ENCODE measurements around the gene USP53. TPM values are rescaled to one million over a fixed set of nuclear protein-coding genes. Genes with fewer than 3 reads are reported as not detected.
"Not testable (repeated sequence)": the region's sequence is repeated elsewhere in the genome, so short reads cannot be mapped to it uniquely, and the experiment has no call there.

Gene USP53
- total and polyA plus RNA-seq, 2 experiments from 2014 or later: 28.4 to 39.9 TPM

GRCh38 chr4:119328695-119329094, 116.2 kb downstream of the USP53 start:
- WGBS (ENCODE audit: low lambda C conversion rate, missing lambda C conversion rate): 84% methylated on average over 2 of the region's 2 CpGs
- H3K27me3 ChIP-seq: no peaks in the 10 kb centered on the region
- H3K36me3 ChIP-seq (replicated peaks; ENCODE audit: insufficient read depth, low read depth): no peaks in the 10 kb centered on the region
- no peaks in the 10 kb centered on the region for H3K9me2 ChIP-seq (replicated peaks; ENCODE audit: insufficient read depth)
- H3K9me3 ChIP-seq (ENCODE audit: low read depth): no peaks in the 10 kb centered on the region
- no peak overlapping the region for H2AFZ ChIP-seq
- no peaks in the 10 kb centered on the region for H3K79me2 ChIP-seq
- no peak overlapping the region for H3K4me2 ChIP-seq
- H4K20me1 ChIP-seq (ENCODE audit: insufficient read depth, poor library complexity, severe bottlenecking): no peaks in the 10 kb centered on the region
- TF ChIP-seq EZH2 (IDR thresholded peaks at IDR 0.05; ENCODE audit: borderline replicate concordance) (no peak), EZH2phosphoT487 (IDR thresholded peaks at IDR 0.05; ENCODE audit: low read depth, severe bottlenecking, unreplicated experiment) (no peak), CTCF (IDR thresholded peaks at IDR 0.05; ENCODE audit: poor library complexity) (no peak)
- no peak overlapping the region for H3K4me3 ChIP-seq
- no peak for DNase-seq (ENCODE audit: low spot score)
- no peak overlapping the region for H3K27ac ChIP-seq
- H3K4me1 ChIP-seq (ENCODE audit: insufficient read depth): no peaks in the 10 kb centered on the region

GRCh38 chr4:119329835-119330620, 117.5 kb downstream of the USP53 start:
- Histone ChIP-seq H3K4me3 (no peak overlapping the region), H3K4me2 (no peak overlapping the region), H3K4me1 (ENCODE audit: insufficient read depth) (no peaks in the 10 kb centered on the region), H3K9me3 (ENCODE audit: low read depth) (no peaks in the 10 kb centered on the region), H3K9me2 (replicated peaks; ENCODE audit: insufficient read depth) (no peaks in the 10 kb centered on the region), H3K27me3 (no peaks in the 10 kb centered on the region), H3K27ac (no peak overlapping the region), H3K79me2 (no peaks in the 10 kb centered on the region), H3K36me3 (replicated peaks; ENCODE audit: insufficient read depth, low read depth) (no peaks in the 10 kb centered on the region), H2AFZ (no peak overlapping the region), H4K20me1 (ENCODE audit: insufficient read depth, poor library complexity, severe bottlenecking) (no peaks in the 10 kb centered on the region)
- WGBS (ENCODE audit: low lambda C conversion rate, missing lambda C conversion rate): 46% methylated on average over 2 of the region's 2 CpGs
- TF ChIP-seq EZH2 (IDR thresholded peaks at IDR 0.05; ENCODE audit: borderline replicate concordance) (no peak), CTCF (IDR thresholded peaks at IDR 0.05; ENCODE audit: poor library complexity) (no peak), EZH2phosphoT487 (IDR thresholded peaks at IDR 0.05; ENCODE audit: low read depth, severe bottlenecking, unreplicated experiment) (no peak)
- DNase-seq (ENCODE audit: low spot score): no peak

- not testable (repeated sequence) for H3K27ac ChIP-seq; H3K27me3 ChIP-seq; H3K79me2 ChIP-seq; H3K4me2 ChIP-seq; DNase-seq (ENCODE audit: low spot score); H3K4me3 ChIP-seq; H4K20me1 ChIP-seq (ENCODE audit: insufficient read depth, poor library complexity, severe bottlenecking); H3K9me2 ChIP-seq (replicated peaks; ENCODE audit: insufficient read depth); H3K4me1 ChIP-seq (ENCODE audit: insufficient read depth); H3K9me3 ChIP-seq (ENCODE audit: low read depth); H3K36me3 ChIP-seq (replicated peaks; ENCODE audit: insufficient read depth, low read depth); H2AFZ ChIP-seq
- WGBS (ENCODE audit: low lambda C conversion rate, missing lambda C conversion rate): 90% methylated on average over 4 of the region's 4 CpGs
Measured at GRCh38 chr4:119336332-119336979, 123.9 kb downstream of the USP53 start.

DNA sequence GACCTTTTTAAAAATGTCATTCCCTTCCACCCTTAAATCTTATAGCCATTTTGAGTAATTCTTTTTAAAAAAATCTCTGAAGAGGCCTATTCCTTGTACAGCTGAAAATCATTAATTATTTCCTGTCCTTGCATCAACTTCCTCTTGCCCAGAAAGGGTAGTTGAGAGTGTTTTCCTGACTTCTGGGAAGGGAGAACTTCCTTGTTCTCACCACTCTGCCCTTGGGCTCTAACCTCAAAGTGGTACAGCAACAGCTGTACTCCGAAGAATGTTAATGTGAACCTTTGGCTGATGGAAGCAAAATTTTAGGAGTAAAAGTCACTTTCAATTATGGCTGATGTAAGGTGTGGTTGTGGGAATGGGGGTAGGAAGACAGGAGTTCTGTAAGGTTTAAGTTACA, 124.5 kb downstream of the USP53 start:
- no peak for TF ChIP-seq EZH2phosphoT487 (IDR thresholded peaks at IDR 0.05; ENCODE audit: low read depth, severe bottlenecking, unreplicated experiment)
- TF ChIP-seq EZH2 (IDR thresholded peaks at IDR 0.05; ENCODE audit: borderline replicate concordance): no peak
- no peak for TF ChIP-seq CTCF (IDR thresholded peaks at IDR 0.05; ENCODE audit: poor library complexity)
- H3K4me2 ChIP-seq: no peak overlapping the region
- DNase-seq (ENCODE audit: low spot score): no peak
- no peak overlapping the region for H3K4me3 ChIP-seq
- H3K27me3 ChIP-seq: no peaks in the 10 kb centered on the region
- no peaks in the 10 kb centered on the region for H3K4me1 ChIP-seq (ENCODE audit: insufficient read depth)
- no peak overlapping the region for H3K27ac ChIP-seq
- no peaks in the 10 kb centered on the region for H3K9me3 ChIP-seq (ENCODE audit: low read depth)
- no peaks in the 10 kb centered on the region for H3K36me3 ChIP-seq (replicated peaks; ENCODE audit: insufficient read depth, low read depth)
- no peaks in the 10 kb centered on the region for H3K9me2 ChIP-seq (replicated peaks; ENCODE audit: insufficient read depth)
- no peaks in the 10 kb centered on the region for H3K79me2 ChIP-seq
- H2AFZ ChIP-seq: no peak overlapping the region
- 71% methylated on average over 1 of the region's 1 CpG for WGBS (ENCODE audit: low lambda C conversion rate, missing lambda C conversion rate)
- H4K20me1 ChIP-seq (ENCODE audit: insufficient read depth, poor library complexity, severe bottlenecking): no peaks in the 10 kb centered on the region

DNA sequence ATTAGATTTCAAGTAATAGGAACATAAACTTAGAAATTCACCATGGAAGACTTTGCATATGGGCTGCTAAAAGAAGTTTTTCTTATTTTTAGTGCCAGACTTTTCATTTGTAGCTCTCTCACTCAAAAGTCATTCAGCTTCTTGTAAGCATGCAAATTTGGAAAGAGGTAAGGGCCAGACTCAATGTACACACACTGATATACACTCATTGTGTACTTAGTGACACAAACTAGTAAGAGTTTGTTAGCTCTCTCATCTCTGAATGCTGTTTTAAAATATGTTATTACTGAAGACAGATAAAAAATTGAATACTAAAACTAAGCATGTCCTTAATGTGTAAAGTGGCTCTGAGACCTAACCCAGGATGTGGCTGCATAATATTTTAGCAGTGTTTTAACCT, 127.4 kb downstream of the USP53 start:
- not testable (repeated sequence) for H3K27me3 ChIP-seq; H3K79me2 ChIP-seq; H3K4me1 ChIP-seq (ENCODE audit: insufficient read depth); H3K27ac ChIP-seq; H3K9me2 ChIP-seq (replicated peaks; ENCODE audit: insufficient read depth); H3K4me3 ChIP-seq; H4K20me1 ChIP-seq (ENCODE audit: insufficient read depth, poor library complexity, severe bottlenecking); H3K9me3 ChIP-seq (ENCODE audit: low read depth); H2AFZ ChIP-seq; H3K4me2 ChIP-seq; H3K36me3 ChIP-seq (replicated peaks; ENCODE audit: insufficient read depth, low read depth); DNase-seq (ENCODE audit: low spot score)

DNA sequence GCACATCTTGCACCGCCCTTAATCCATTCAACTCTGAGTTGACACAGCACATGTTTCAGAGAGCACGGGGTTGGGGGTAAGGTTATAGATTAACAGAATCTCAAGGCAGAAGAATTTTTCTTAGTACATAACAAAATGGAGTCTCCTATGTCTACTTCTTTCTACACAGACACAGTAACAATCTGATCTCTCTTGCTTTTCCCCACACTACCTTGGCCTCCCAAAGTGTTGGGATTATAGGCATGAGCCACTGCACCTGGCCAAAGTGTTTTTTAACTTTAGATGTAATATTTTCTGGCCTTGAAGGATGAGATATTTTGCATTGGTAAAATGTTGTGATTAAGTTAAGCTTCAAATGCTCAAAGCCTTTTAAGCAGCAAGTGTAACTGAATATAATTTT, 130.8 kb downstream of the USP53 start:
- not testable (repeated sequence) for H4K20me1 ChIP-seq (ENCODE audit: insufficient read depth, poor library complexity, severe bottlenecking); H3K79me2 ChIP-seq; H3K27ac ChIP-seq; H3K4me1 ChIP-seq (ENCODE audit: insufficient read depth); H3K36me3 ChIP-seq (replicated peaks; ENCODE audit: insufficient read depth, low read depth); H3K4me2 ChIP-seq; H3K9me2 ChIP-seq (replicated peaks; ENCODE audit: insufficient read depth); H2AFZ ChIP-seq; H3K9me3 ChIP-seq (ENCODE audit: low read depth); DNase-seq (ENCODE audit: low spot score); H3K27me3 ChIP-seq; H3K4me3 ChIP-seq
- no CpG with 5 or more reads among the region's 2 CpGs for WGBS (ENCODE audit: low lambda C conversion rate, missing lambda C conversion rate)

Measured in hepatocyte (in vitro differentiated cells).